Mononuclear cell (primary cell): ENCODE data around the gene ZNF569. TPM values are rescaled to one million over a fixed set of nuclear protein-coding genes. Genes with fewer than 3 reads are reported as not detected.
"Not testable (repeated sequence)": the region's sequence is repeated elsewhere in the genome, so short reads cannot be mapped to it uniquely, and the experiment has no call there.

Experiments
- H3K27me3 ChIP-seq: 2 replicates; pipeline ENCODE4 v1.6.0; 2011; ENCODE audit warnings: low read length, control low read depth; ENCODE audit not compliant: insufficient read depth
- H3K4me1 ChIP-seq: 2 replicates; pipeline ENCODE4 v1.5.1; 2011; ENCODE audit warnings: mild to moderate bottlenecking, low read length, control low read depth; ENCODE audit not compliant: insufficient read depth
- H3K4me3 ChIP-seq: 2 replicates; pipeline ENCODE4 v1.5.1; 2011; ENCODE audit warnings: mild to moderate bottlenecking, low read length, moderate library complexity
- H3K9me3 ChIP-seq: 2 replicates; pipeline ENCODE4 v1.5.1; 2011; ENCODE audit warnings: low read depth, mild to moderate bottlenecking, control low read depth, low read length
- total RNA-seq: library from RNA; depleted of rRNA; stranded (reverse); fragments of >200 nt; gene quantifications from one replicate; pipeline ENCODE4 v1.2.3, GENCODE V29; 2012

ZNF569 gene
- total RNA-seq, 1 donor: 6.0 TPM

DNA sequence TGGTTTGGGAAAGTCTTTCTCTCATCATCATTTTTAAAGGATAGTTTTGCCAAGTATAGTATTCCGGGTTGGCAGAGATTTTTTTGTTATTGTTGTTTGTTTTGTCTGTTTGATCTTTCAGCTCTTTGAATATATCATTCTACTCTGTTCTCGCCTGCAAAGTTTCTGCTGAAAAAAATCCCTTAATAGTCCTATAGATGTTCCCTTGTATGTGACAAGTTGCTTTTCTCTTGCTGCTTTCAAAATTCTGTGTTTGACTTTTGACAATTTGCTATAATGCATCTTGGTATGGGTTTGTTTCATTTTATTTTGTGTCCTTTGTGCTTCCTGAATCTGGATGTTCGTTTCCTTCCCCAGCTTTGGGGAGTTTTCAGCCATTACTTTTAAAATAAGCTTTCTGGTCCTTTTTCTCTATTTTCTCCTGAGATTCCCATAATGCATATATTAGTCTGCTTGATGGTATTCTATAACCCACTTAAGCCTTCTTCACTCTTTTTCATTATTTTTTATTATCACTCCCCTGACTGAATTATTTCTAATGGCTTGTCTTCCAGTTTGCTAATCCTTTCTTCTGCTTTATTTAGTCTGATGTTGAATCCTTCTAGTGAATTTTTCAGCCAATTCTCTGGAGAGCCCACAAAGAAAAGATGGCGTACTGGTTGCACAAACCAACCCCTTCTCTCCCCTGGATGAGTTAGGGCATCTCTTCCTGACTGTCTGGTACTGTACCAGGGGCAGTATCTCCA, 14.6 kb downstream of the ZNF569 start:
- Histone ChIP-seq H3K4me1 (no peaks in the 10 kb centered on the region), H3K9me3 (peaks cover 95% of the 10 kb centered on the region), H3K4me3 (no peak overlapping the region), H3K27me3 (no peaks in the 10 kb centered on the region)

DNA sequence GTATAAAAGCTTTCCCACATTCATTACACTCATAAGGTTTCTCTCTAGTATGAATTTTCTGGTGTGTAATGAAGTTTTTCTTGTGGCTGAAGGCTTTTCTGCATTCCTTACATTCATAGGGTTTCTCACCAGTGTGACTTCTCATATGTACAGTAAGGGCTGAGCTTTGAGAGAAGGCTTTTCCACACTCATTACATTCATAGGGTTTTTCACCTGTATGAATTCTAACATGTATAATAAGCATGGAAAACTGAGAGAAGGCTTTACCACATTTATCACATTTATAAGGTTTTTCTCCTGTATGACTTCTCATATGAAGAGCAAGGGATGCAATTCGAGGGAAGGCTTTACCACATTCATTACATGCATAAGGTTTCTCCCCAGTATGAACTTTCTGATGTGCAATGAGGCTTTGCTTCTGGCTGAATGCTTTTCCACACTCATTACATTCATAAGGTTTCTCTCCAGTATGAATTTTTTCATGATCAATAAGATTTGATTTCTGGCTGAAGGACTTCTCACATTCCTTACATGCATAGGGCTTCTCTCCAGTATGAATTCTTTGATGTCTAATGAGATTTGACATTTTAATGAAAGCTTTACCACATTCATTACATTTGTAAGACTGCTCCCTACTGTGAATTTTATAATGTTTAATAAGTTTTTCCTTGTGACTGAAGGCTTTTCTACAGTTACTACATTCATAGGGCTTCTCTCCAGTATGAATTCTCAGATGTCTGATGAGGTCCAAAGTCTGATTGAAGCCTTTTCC, 53.7 kb downstream of the ZNF569 start:
- Histone ChIP-seq H3K27me3 (no peaks in the 10 kb centered on the region), H3K4me3 (no peak overlapping the region), H3K4me1 (no peaks in the 10 kb centered on the region), H3K9me3 (peaks cover 93% of the 10 kb centered on the region)

- no peak overlapping the region for H3K4me3 ChIP-seq
- no peaks in the 10 kb centered on the region for H3K27me3 ChIP-seq
- peaks cover 96% of the 10 kb centered on the region for H3K9me3 ChIP-seq
- H3K4me1 ChIP-seq: no peaks in the 10 kb centered on the region
These were observed 54.5 kb downstream of the ZNF569 start for GRCh38 chr19:37412700-37413099.

GRCh38 chr19:37406140-37406846, 61.0 kb downstream of the ZNF569 start:
- peaks cover 65% of the 10 kb centered on the region for H3K9me3 ChIP-seq
- H3K4me1 ChIP-seq, H3K27me3 ChIP-seq, H3K4me3 ChIP-seq: not testable (repeated sequence)

DNA sequence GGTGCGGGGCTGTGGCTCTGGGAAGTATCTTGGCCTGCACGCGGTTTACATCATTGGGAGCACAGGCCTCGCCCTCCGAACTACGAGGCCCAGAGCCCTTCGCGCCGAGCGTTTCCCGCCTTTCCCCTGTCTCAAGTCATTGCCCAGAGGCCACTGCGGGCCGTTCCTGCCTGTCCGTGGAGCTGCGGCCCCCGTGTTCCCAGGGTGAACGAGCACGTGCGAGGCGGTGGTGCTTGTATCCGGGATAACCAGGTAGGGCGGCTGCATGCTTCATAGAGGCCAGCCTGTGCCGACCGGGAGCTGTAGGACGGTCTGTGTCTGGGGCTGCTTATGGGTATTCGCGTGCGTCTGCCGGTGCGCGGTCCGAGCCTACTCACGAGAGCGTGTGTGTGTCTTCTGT, 63.8 kb downstream of the ZNF569 start:
- Histone ChIP-seq H3K4me1 (no peaks in the 10 kb centered on the region), H3K27me3 (no peaks in the 10 kb centered on the region), H3K4me3 (no peak overlapping the region), H3K9me3 (peaks cover 48% of the 10 kb centered on the region)

GRCh38 chr19:37401078-37401477, 66.2 kb downstream of the ZNF569 start:
- H3K9me3 ChIP-seq: peaks cover 41% of the 10 kb centered on the region
- no peaks in the 10 kb centered on the region for H3K4me1 ChIP-seq
- H3K27me3 ChIP-seq: no peaks in the 10 kb centered on the region
- no peak overlapping the region for H3K4me3 ChIP-seq

DNA sequence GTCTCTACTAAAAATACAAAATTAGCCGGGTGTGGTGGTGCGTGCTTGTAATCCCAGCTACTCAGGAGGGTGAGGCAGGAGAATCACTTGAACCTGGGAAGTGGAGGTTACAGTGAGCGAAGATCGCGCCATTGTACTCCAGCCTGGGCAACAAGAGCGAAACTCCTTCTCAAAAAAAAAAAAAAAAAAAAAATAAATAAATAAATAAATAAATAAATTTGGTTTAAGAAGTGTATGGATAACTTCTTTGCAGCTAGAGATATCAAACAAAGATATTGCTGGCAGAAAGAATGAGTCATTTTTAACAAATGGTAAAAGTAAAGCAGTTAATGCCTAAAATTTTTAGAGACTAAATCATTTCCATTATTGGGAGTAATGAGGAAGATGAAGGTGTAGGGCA, 75.8 kb downstream of the ZNF569 start:
- H3K27me3 ChIP-seq, H3K4me1 ChIP-seq, H3K4me3 ChIP-seq: not testable (repeated sequence)
- H3K9me3 ChIP-seq: peaks cover 78% of the 10 kb centered on the region

GRCh38 chr19:37389234-37389633, 78.0 kb downstream of the ZNF569 start:
- no peak overlapping the region for H3K4me3 ChIP-seq

DNA sequence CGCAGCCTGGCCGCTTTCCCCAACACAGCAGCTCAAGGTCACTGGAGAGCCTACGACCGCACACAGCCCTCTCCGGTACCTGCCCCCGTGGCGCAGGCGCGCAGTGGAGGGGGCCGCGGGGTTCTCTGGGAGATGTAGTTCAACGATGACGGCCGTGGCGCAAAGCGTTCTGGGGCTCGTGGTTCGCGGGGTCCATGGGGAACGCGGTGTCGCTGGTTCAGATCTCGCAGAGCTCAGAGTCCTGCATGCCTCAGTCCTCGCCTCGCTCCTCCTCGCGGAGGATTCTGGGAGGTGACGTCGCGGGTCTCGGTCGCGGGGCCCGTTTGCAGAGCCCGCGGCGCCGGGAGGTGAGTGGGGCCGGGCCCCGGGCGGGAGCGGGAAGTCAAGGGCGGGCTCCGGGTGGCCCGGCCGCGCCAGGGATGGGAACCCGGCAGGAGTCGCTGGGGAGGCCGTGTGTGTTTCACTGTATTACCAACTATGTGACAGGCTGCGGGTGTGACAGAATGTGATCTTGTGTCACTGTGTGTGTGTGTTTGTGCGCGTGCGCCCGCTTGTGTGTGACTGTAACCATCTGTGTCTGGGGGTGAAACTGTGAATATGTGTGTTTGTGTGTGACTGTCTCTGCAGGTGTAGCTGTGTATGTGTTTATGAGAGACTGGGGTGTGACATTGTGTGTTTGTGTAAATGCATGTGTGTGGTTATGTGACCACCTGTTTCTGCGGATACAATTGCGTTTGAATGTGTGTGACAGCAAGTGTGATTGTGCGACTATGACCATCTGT, 96.2 kb downstream of the ZNF569 start, which contains the start of gene ZNF527:
ZNF527 (plus strand) TSS at position 220 of the 782 bp plus-strand sequence. CDS start 3,100 bp downstream, outside the sequence.
- H3K4me1 ChIP-seq: peaks cover 11% of the 10 kb centered on the region
- H3K9me3 ChIP-seq: peaks cover 14% of the 10 kb centered on the region
- no peaks in the 10 kb centered on the region for H3K27me3 ChIP-seq
- H3K4me3 ChIP-seq: peak within 1 kb of the TSS; percentile 66

More at GRCh38 chr19:37389234-37389633, 78.0 kb downstream of the ZNF569 start:
- H3K4me1 ChIP-seq: no peaks in the 10 kb centered on the region
- H3K9me3 ChIP-seq: peaks cover 86% of the 10 kb centered on the region
- no peaks in the 10 kb centered on the region for H3K27me3 ChIP-seq

DNA sequence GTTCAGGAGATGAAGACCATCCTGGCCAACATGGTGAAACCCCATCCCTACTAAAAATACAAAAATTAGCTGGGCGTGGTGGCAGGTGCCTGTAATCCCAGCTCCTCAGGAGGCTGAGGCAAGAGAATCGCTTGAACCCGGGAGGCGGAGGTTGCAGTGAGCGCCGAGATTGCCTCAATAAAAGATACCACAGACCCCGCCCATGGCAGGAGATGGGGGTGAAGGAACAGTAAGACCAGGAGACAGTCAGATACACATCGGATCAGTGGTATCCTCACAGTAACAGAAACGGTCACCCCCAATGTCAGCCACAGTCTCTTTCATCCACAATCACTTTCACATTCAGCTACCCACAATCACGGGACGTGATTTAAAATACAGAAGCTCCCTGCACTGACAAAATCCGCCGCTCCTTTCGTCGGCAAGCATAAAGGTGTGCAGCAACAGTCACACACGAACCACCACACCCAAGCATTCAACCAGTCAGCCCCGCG, 96.8 kb downstream of the ZNF569 start:
- H3K27me3 ChIP-seq: not testable (repeated sequence)
- Histone ChIP-seq H3K9me3 (peaks cover 20% of the 10 kb centered on the region), H3K4me1 (peaks cover 11% of the 10 kb centered on the region), H3K4me3 (peak overlapping the region; percentile 66)

- Histone ChIP-seq H3K27me3 (no peaks in the 10 kb centered on the region), H3K4me1 (no peaks in the 10 kb centered on the region), H3K4me3 (no peak overlapping the region), H3K9me3 (peaks cover 50% of the 10 kb centered on the region)
These were observed 104.5 kb downstream of the ZNF569 start for GRCh38 chr19:37362733-37363132.

- Histone ChIP-seq H3K4me3 (no peak overlapping the region), H3K27me3 (no peaks in the 10 kb centered on the region), H3K9me3 (peaks cover 58% of the 10 kb centered on the region), H3K4me1 (no peaks in the 10 kb centered on the region)
These were observed 105.2 kb downstream of the ZNF569 start for GRCh38 chr19:37361994-37362393.
